Adrenal gland (tissue), 12 donors: ENCODE measurements around the gene KRIT1. TPM values are rescaled to one million over a fixed set of nuclear protein-coding genes. Genes with fewer than 3 reads are reported as not detected.

Experiments used
- DNase-seq, 7 donors: peaks; one replicate each; pipeline ENCODE4 v3.0.0-alpha.2; 2019 to 2020
- H3K27ac ChIP-seq, 5 donors: fragments of 200-600 bp; sonication (generic) in 4 of 5; 1 replicate in 3 of 5; 2 replicates in 2 of 5; pipeline versions ENCODE4 v1.5.1 to v1.8.0; 2016 to 2020; ENCODE audit warnings: mild to moderate bottlenecking in 1 of 5
- H3K27me3 ChIP-seq: fragments of 200-600 bp; 2 replicates; pipeline ENCODE4 v1.8.0; 2021
- H3K36me3 ChIP-seq, 2 donors: fragments of 200-600 bp; replicated peaks in 1 of 2; 1 replicate in 1 of 2; 2 replicates in 1 of 2; pipeline versions ENCODE4 v1.5.1 to v1.8.0; 2018 to 2022
- H3K4me1 ChIP-seq, 2 donors: fragments of 200-600 bp; replicated peaks in 1 of 2; 1 replicate in 1 of 2; 2 replicates in 1 of 2; pipeline versions ENCODE4 v1.5.1 to v1.8.0; 2018 to 2021
- H3K4me3 ChIP-seq, 4 donors: fragments of 200-600 bp; sonication (generic) in 3 of 4; one replicate each; pipeline ENCODE4 v1.5.1; 2016 to 2018
- H3K9me3 ChIP-seq, 3 donors: fragments of 200-600 bp; sonication (generic) in 1 of 3; replicated peaks in 1 of 3; 1 replicate in 2 of 3; 2 replicates in 1 of 3; pipeline versions ENCODE4 v1.5.1 to v1.8.0; 2016 to 2021
- CTCF ChIP-seq, 6 experiments: fragments of 450-650 bp in 4 of 6; fragments of 200-600 bp in 2 of 6; sonication (generic) in 1 of 6; IDR thresholded peaks; 1 replicate in 5 of 6; 2 replicates in 1 of 6; pipeline versions ENCODE4 v1.5.1 to v1.8.0; 2016 to 2021; ENCODE audit warnings: antibody characterized with exemption in 6 of 6, mild to moderate bottlenecking in 2 of 6, moderate library complexity in 1 of 6
- POLR2A ChIP-seq, 2 donors: fragments of 450-650 bp; IDR thresholded peaks; one replicate each; pipeline ENCODE4 v1.6.1; 2017; ENCODE audit warnings: antibody characterized with exemption in 2 of 2, mild to moderate bottlenecking in 2 of 2, moderate library complexity in 1 of 2
- WGBS, 4 donors: extraction: QIAGEN DNeasy Blood & Tissue Kit in 2 of 4; methylation state at CpG; one replicate each; pipeline versions ENCODE4 v1.1.5 to v1.1.7; 2013 to 2017; 5-methylcytosine and 5-hydroxymethylcytosine counted together
- intact Hi-C, 2 donors: fragments of 100-400 bp; cut with DNase I; formaldehyde crosslinking; loops; one replicate each; pipeline versions ENCODE4 v1.14.1 to v1.15.0; 2022 to 2023
- polyA plus RNA-seq, 3 donors: library from polyadenylated mRNA; stranded (reverse); fragments of 200-250 nt in 2 of 3; fragments of 350-450 nt in 1 of 3; fragmentation: Illumina TruSeq in 1 of 3; extraction: RNeasy Lipid Tissue Mini Kit (QIAGEN cat#74804) in 1 of 3; gene quantifications; one replicate each; pipeline ENCODE4 v1.2.3, GENCODE V29; 2013 to 2014
- total RNA-seq, 9 donors: library from RNA; depleted of rRNA in 4 of 9; stranded (reverse); fragments of >200 nt in 4 of 9; fragments of 120-200 nt in 1 of 9; fragmentation: NEBNext Ultra II Directional in 1 of 9; extraction: Animal tissue kit (Norgen Biotek cat#: 25700) in 1 of 9; gene quantifications; one replicate each; pipeline versions ENCODE4 v1.1.0 to v1.2.4, GENCODE V29; 2013 to 2023
- donor health status: healthy with polysubstance abuse.
- donor health status: Bipolar disorder and iron deficiency.
- donor health status: DM: yes; HTN: yes; CAD: no.
- donor health status: DM: no; HTN: no; CAD: no.
- donor health status: DM: no; HTN: no; CAD: no.
- donor health status: DM: yes; HTN: yes; CAD: no.

KRIT1 gene
- total and polyA plus RNA-seq, 12 donors, result 25.2 to 119 (median 40.0) TPM

DNA sequence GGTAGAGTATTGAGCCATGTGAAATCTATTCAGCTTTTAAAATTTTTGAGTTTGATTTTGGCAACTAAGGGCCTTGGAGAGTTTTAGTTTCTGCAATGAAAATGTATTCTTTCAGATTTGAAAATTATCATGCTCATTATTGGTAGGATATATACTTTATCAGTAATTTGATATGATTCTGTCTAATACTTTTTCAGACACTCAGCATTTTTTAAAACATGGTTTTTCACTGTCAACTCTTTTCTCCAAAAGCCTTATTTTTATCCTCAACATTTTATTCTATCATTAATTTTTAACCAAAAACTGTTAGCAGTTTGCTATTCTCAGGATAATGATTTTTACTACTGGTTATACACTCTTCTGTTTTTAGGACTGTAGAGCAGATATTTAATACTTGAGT lies 4.9 kb upstream of the KRIT1 start:
- Histone ChIP-seq H3K27ac (no peak overlapping the region), H3K36me3 (no peaks in the 10 kb centered on the region), H3K4me1 (peaks cover 6 to 25% of the 10 kb centered on the region in 2 donors), H3K4me3 (no peak overlapping the region), H3K9me3 (no peaks in the 10 kb centered on the region), H3K27me3 (no peaks in the 10 kb centered on the region)
- no peak for TF ChIP-seq POLR2A (IDR thresholded peaks at IDR 0.05)
- no peak for TF ChIP-seq CTCF (IDR thresholded peaks at IDR 0.05)
- intact Hi-C loops, result no loop called here
- DNase-seq, result no peak

GRCh38 chr7:92246360-92247101 lies 817 bp upstream of the KRIT1 start:
- Histone ChIP-seq H3K27ac (peak overlapping the region in 4 of 5 donors; percentile 83 to 95 (median 92)), H3K36me3 (peaks cover 0 to under 1% of the 10 kb centered on the region in 2 donors), H3K4me3 (peak overlapping the region in 3 of 4 donors; percentile 15 to 93 (median 79)), H3K9me3 (no peaks in the 10 kb centered on the region), H3K4me1 (peaks cover 17 to 50% of the 10 kb centered on the region in 2 donors), H3K27me3 (no peaks in the 10 kb centered on the region)
- intact Hi-C loops, result no loop called here
- peak; percentile 21 to 62 (median 32) for DNase-seq
- TF ChIP-seq POLR2A (IDR thresholded peaks at IDR 0.05), result no peak
- TF ChIP-seq CTCF (IDR thresholded peaks at IDR 0.05), result no peak
- 0 to 1% (median 0%) methylated on average over 15 to 35 of the region's 35 CpGs for WGBS, 4 donors

DNA sequence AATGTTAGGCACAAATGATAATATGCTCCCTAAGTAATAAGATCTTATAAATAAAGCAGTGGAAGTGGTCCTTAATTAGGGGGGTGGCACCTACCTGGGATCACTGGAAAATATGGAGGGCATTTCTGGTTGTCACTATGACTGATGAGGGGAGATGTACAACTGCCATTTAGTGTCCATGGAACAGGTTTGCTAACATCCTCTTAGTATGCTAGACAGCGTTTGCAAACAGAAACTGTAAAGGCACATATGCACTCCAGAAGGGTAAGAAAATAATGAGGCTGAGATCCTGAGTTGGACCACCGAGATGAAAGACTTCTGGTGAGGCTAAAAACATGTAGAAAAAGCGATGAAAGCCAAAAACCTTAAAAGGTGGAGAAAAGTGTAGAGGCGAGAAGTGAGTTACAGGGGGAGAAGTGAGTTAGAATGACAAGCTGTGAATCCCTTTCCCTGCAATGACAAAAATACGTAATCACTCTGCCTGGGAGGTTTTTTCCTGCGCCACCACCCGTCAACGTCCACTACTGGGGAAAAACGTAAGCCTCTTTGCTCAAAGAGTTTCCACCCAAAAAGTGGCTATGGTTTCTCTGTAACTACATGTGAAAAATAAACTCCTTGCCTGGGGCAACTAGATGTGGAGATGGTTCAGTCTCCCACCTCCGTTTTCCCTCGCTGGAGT lies 767 bp downstream of the KRIT1 start:
- no peak for TF ChIP-seq CTCF (IDR thresholded peaks at IDR 0.05)
- no peak for TF ChIP-seq POLR2A (IDR thresholded peaks at IDR 0.05)
- H3K4me3 ChIP-seq, result peak overlapping the region; percentile 46 to 99 (median 86)
- peaks cover 17 to 42% of the 10 kb centered on the region in 2 donors for H3K4me1 ChIP-seq
- intact Hi-C loops, result no loop called here
- H3K27ac ChIP-seq, result peak overlapping the region; percentile 34 to 95 (median 90)
- no peaks in the 10 kb centered on the region for H3K9me3 ChIP-seq
- H3K36me3 ChIP-seq, result peaks cover 0 to 16% of the 10 kb centered on the region in 2 donors
- WGBS, 4 donors, result 0 to 1% (median 1%) methylated on average over 11 of the region's 11 CpGs
- H3K27me3 ChIP-seq, result no peaks in the 10 kb centered on the region
- DNase-seq, result peak in 1 of 7 donors; percentile 16

DNA sequence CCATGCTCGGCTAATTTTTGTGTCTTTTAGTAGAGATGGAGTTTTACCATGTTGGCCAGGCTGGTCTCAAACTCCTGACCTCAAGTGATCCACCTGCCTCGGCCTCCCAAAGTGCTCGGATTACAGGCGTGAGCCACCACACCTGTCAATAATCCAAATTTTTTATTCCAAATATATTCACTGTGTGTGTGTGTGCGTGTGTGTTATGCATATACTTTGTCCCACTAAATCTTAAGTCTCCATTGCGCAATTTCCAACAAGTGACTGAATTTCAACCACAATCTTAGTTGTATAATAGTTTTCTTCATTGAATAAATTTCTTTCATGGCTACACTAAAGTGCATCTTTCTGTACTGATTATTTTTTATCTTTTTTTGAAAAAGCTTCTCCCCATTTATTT lies 2.7 kb downstream of the KRIT1 start:
- intact Hi-C loops, result no loop called here
- H3K4me3 ChIP-seq, result no peak overlapping the region
- no peak for DNase-seq
- peaks cover 0 to 33% of the 10 kb centered on the region in 2 donors for H3K36me3 ChIP-seq
- WGBS, 4 donors, result 92 to 96% (median 93%) methylated on average over 6 of the region's 6 CpGs
- H3K9me3 ChIP-seq, result no peaks in the 10 kb centered on the region
- H3K27ac ChIP-seq, result no peak overlapping the region
- TF ChIP-seq CTCF (IDR thresholded peaks at IDR 0.05) (no peak), POLR2A (IDR thresholded peaks at IDR 0.05) (no peak)
- peaks cover 17 to 37% of the 10 kb centered on the region in 2 donors for H3K4me1 ChIP-seq
- H3K27me3 ChIP-seq, result no peaks in the 10 kb centered on the region
